GM04503 (cell line): ENCODE data around the gene NBEA.

Experiments
- DNase-seq: peaks from one replicate; pipeline ENCODE4 v3.0.0-alpha.2; 2012; ENCODE audit warnings: low read depth

Gene NBEA

GRCh38 chr13:35266412-35266811 lies 324.3 kb downstream of the NBEA start:
- no peak for DNase-seq

GRCh38 chr13:35278917-35279316 lies 336.8 kb downstream of the NBEA start:
- DNase-seq: no peak

GRCh38 chr13:35279500-35279899 lies 337.4 kb downstream of the NBEA start:
- no peak for DNase-seq

- DNase-seq: no peak
These were observed 341.8 kb downstream of the NBEA start for GRCh38 chr13:35283856-35284255.

- no peak for DNase-seq
These were observed 343.6 kb downstream of the NBEA start for GRCh38 chr13:35285677-35286076.

GRCh38 chr13:35292329-35292728 lies 350.3 kb downstream of the NBEA start:
- no peak for DNase-seq

- DNase-seq: no peak
These were observed 351.6 kb downstream of the NBEA start for GRCh38 chr13:35293579-35294226.

- DNase-seq: no peak
These were observed 367.6 kb downstream of the NBEA start for GRCh38 chr13:35309706-35310105.

- DNase-seq: no peak
These were observed 390.1 kb downstream of the NBEA start for GRCh38 chr13:35332134-35332533.

GRCh38 chr13:35333157-35333556 lies 391.1 kb downstream of the NBEA start:
- no peak for DNase-seq

- no peak for DNase-seq
These were observed 400.4 kb downstream of the NBEA start for GRCh38 chr13:35342440-35342839.

- DNase-seq: no peak
These were observed 401.3 kb downstream of the NBEA start for GRCh38 chr13:35343417-35343816.

- no peak for DNase-seq
These were observed 403.9 kb downstream of the NBEA start for GRCh38 chr13:35345992-35346391.

- DNase-seq: no peak
These were observed 404.4 kb downstream of the NBEA start for GRCh38 chr13:35346494-35346893.

GRCh38 chr13:35347679-35348205 lies 405.7 kb downstream of the NBEA start:
- DNase-seq: no peak

- no peak for DNase-seq
These were observed 407.0 kb downstream of the NBEA start for GRCh38 chr13:35349052-35349451.

- no peak for DNase-seq
These were observed 407.7 kb downstream of the NBEA start for GRCh38 chr13:35349673-35350278.

- no peak for DNase-seq
These were observed 412.2 kb downstream of the NBEA start for GRCh38 chr13:35354285-35354684.

GRCh38 chr13:35354882-35355281 lies 412.8 kb downstream of the NBEA start:
- no peak for DNase-seq

- DNase-seq: no peak
These were observed 414.5 kb downstream of the NBEA start for GRCh38 chr13:35356572-35356971.

GRCh38 chr13:35365883-35366282 lies 423.8 kb downstream of the NBEA start:
- no peak for DNase-seq

GRCh38 chr13:35367586-35367985 lies 425.5 kb downstream of the NBEA start:
- no peak for DNase-seq

- DNase-seq: no peak
These were observed 436.9 kb downstream of the NBEA start for GRCh38 chr13:35378939-35379338.

GRCh38 chr13:35379663-35380062 lies 437.6 kb downstream of the NBEA start:
- DNase-seq: no peak
